Hematopoietic multipotent progenitor cell treated with erythropoietin and hydrocortisone succinate and interleukin-3 and kit ligand, for 6 days (in vitro differentiated cells): ENCODE measurements around the gene EGFLAM.

Source experiments
- DNase-seq: peaks from one replicate; pipeline ENCODE4 v3.0.0-alpha.2; 2015

EGFLAM gene

DNA sequence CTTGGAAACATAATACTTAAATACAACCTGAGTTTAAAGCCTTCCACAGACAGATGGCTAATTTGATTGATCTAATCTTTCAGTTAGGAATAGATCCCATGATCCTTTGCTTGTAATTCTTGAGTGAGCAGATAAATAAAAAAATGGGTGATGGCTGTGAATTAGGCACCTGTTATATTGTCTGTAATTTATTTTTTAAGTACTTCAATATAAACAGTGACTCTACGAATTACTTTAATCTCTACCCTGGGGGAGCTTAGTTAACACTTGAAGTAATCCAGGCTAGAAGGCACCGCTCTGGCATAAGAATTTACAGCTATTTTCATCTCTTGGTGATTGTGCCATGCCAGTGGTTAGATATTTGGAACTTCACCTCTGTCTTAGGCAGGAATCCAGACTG is 9.0 kb downstream of the EGFLAM start:
- DNase-seq, result no peak

GRCh38 chr5:38273626-38274025 is 15.3 kb downstream of the EGFLAM start:
- DNase-seq, result no peak

DNA sequence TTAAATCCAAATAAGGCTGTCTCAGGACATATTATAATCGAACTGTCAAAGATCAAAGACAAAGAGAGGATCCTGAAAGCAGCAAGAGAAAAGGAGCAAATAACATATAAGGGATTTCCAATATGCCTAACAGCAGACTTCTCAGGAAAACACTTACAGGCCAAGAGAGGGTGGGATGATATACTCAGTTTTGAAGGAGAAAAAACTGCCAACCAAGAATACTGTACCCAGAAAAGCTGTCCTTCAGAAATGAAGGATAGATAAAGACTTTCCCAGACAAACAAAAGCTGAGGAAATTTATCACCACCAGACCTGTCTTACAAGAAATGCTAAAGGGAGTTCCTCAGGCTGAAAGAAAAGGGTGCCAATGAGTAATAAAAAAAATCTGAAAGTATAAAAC is 16.0 kb downstream of the EGFLAM start:
- DNase-seq, result no peak

DNA sequence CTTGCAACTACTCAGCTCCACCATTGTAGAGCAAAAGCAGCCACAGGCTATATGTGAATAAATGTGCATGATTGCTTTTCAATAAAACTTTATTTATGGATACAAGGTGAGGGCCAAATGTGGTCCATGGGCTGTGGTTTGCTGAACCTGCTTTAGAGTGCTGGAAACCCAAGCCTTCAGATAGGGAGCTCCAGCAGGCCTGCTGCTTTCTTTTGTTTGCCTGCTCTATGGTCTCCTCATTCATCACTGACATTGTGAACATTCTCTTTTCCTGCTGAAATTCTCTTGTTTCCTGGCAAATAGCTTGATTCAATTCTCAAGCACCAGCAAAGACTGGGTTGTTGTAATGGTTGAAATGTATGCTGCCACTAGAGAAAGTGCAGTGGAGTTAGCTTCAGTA is 26.0 kb downstream of the EGFLAM start:
- DNase-seq, result no peak

DNA sequence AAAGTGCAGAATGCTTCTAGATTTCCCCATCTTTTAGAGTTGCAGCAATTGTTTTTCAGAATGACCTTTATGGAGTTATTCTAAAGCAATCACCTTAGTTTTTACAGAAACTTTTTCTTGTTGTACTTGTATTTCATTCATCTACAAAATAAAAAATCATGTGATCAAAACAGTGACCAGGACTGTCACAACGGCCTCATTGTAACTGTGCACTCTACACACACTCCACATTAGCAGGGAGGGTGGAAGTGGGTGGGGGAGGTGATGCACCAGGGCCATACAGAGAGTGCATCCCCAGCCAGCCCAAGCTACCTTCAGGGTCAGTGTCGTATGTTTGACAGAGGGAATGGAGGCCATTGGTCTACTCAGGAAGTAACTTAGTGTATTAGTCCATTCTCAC is 26.9 kb downstream of the EGFLAM start:
- no peak for DNase-seq

GRCh38 chr5:38286002-38286401 is 27.6 kb downstream of the EGFLAM start:
- no peak for DNase-seq

DNA sequence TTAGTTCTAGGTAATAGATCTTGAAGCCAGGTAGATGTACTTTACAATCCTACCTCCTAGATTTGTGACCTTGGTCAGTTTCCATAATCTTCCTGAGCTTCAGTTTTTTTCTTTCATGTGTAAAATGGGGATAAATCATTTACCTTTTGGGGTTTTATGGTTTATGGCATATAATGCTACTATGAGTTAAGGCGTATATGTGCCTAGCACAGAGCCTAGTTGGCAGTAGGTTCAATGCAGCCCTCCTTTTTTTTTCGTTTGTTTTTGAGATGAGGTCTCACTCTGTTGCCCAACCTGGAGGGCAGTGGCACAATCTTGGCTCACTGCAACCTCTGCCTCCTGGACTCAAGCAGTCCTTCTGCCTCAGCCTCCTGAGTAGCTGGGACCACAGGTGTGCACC is 28.8 kb downstream of the EGFLAM start:
- no peak for DNase-seq

DNA sequence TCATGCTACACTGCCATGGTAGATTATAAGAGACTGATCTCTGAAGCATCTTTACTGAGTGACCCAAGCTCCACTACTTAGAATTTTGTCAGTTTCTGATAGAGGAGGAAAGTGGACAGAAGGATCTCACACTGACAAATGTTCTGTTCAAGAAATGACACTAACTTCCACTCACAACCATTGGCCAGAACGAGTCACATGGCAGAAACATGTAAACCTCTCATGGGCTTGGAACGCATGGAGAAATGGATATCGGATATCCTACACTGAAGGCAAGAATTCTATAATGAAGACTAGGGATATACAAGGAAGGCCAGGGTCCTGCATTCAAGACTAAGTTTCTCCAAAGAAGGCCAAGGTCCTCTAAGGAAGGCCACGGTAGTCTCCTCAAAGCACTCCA is 31.1 kb downstream of the EGFLAM start:
- no peak for DNase-seq

DNA sequence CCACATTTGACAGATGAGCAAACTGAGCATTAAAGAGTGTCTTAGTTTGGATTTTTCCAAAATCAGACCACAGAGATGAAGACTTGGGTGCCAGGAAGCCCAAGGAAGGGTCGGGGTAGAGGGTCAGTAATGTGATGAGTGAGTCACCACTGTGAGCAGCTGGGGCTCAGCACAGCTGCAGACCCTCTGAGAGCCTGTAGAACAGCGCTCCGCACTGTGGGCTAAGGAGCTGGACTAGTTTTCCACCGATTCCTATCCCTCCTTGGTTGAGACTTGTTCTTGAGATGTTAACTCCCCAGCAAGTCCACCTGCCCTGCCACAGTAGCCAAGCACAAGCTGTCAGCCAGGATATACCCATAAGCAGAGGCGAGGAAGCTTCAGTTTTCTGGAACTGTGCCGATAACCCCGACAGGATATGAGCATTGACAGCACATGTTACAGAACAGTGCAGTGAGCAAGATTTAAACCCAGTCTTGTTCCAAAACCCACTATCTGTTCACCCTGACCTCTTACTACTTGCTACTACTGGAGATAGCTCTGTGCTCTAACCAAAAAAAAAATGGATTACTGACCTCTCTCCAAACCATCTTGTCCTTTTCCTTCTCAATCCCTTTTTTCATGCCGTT is 31.8 kb downstream of the EGFLAM start:
- no peak for DNase-seq

GRCh38 chr5:38291355-38291754 is 33.0 kb downstream of the EGFLAM start:
- DNase-seq, result no peak

GRCh38 chr5:38292228-38292627 is 33.9 kb downstream of the EGFLAM start:
- no peak for DNase-seq

DNA sequence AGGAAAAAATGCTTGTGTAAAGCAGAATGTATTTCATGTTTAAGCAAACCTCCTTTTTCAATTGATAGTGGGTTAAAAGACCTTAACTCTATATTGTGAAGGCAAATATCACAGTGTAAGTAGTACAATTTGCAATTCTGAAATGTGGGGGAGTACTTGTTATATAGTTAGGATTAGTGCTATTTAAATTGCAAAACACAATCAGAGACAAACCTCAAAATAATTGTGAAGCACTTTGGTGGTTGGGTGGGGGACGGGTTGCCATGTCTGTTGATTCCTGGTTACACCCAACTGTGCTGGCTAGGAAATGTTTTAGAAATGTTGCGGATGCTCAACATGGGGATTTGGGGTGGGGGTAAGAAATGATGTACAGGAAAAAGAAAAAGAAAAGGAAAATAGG is 37.4 kb downstream of the EGFLAM start:
- DNase-seq, result no peak

DNA sequence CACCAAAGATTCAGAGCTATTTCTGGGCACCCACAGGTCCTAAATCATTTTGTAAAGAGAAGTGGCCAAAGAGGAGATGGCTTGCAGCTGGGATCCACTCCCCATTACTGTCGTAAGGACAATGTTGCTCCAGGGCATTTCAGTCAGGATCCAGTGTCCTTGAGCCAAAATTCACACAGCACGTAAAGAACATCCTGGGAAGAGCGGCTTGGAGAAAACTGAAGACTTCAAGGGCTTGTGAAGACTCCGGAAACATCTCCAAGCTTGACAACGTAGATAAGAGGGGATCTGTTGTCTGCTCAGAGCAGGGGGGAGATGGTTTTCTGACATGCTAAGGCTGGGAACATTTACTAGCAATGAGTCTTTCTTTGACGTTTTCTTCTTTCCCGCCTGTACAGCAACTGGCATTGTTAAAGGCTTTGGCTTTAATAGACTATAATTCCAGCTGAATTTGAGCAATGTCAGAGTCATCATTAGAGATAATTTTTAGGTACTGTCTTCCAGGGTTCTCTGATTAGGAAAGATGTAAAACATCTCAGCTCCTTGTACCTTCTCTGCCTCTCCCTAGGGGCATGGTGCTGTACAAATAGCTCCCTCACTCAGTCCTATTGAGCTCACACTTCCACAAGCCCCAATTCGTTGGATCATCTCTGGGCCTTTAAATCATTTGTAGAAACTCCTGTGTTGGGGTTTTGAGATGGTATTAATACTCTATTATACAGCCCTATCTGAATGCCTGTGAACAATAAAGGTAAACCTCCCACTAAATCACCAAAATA is 39.7 kb downstream of the EGFLAM start:
- DNase-seq, result no peak

DNA sequence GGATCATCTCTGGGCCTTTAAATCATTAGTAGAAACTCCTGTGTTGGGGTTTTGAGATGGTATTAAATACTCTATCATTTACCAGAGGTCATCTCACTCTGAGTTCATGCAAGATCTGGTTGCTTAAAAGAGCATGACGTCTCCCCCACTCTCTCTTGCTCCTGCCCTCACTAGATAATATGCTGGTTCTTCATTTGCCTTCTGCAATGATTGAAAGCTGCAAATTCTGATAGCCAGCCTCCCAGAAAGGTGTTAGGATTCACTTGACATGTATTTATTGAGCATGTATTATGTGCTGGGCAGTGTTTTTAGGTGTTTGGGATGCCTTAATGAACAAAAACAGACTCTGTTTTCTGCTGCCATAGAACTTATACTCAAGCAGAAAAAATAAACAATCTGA is 41.2 kb downstream of the EGFLAM start:
- DNase-seq, result no peak

GRCh38 chr5:38305148-38305547 is 46.8 kb downstream of the EGFLAM start:
- DNase-seq, result no peak

- no peak for DNase-seq
These were observed 49.5 kb downstream of the EGFLAM start for GRCh38 chr5:38307845-38308244.

- DNase-seq, result no peak
These were observed 58.3 kb downstream of the EGFLAM start for GRCh38 chr5:38316544-38317224.

GRCh38 chr5:38317868-38318267 is 59.5 kb downstream of the EGFLAM start:
- DNase-seq, result no peak

GRCh38 chr5:38319491-38319890 is 61.1 kb downstream of the EGFLAM start:
- DNase-seq, result no peak

DNA sequence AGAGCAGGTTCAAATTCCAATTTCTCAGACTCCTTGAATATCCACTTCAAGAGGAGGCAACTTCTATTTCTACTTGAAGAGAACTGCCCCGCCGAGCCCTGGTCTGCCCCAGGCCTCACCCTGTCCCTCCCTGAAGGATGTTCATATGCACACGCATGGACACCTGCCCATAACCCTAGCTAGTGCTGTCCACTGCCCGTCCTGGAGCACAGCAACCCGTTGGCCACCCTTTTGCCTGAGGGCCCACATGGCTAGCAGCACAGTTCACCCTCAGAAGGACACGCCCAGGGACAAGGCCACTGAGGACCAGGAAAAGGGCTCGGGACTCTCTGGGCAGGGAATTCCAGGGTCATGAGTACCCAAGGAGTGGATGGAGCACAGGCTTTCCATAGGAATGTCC is 63.6 kb downstream of the EGFLAM start:
- DNase-seq, result no peak

DNA sequence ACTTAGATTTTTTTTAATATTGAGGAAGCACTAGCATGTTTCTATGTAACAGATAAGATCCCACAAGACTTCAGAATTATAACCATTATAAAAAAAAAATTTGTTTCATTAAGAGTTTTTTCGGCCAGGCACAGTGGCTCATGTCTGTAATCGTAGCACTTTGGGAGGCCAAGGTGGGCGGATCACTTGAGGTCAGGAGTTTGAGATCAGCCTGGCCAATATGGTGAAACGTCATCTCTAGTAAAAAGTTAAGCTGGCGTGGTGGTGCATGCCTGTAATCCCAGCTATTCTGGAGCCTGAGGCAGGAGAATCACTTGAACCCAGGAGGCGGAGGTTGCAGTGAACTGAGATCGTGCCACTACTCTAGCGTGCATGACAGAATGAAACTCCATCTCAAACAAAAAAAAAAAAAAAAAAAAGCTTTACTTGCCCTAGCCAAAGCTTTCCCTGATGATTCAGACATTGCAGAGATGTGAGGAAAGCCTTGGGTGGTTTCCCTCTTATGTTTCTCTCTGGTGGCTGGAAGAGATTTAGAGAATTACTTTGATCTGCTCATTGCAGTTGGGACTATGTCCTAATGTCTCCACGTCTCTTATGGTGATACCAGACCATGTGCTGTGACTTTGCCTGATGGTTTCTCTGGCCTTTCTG is 65.4 kb downstream of the EGFLAM start:
- no peak for DNase-seq

DNA sequence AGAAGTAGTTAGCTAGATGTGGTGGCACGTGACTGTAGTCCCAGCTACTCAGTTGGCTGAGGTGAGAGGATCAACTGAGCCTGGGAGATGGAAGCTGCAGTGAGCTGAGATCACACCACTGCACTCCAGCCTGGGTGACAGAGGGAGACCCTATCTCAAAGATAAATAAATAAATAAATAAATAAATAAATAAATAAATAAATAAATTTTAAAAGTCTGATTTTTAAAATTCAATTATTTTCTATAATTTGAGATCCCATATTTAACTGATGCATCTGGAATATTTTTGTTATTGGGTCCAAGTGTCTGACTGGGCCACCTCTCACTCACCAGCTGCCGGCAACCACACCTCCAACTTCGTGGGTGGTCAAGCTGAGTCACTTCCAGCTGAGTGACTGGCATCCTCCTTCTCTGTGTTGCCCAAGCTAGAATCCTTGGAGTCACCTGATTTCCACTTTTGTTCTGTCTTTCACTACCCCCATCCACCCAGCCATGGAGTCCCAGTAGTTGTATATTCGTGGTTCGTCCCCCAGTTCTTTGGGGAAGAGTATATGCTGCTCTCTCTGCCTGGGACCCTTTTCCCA is 70.9 kb downstream of the EGFLAM start:
- no peak for DNase-seq

- DNase-seq, result no peak
These were observed 71.8 kb downstream of the EGFLAM start for GRCh38 chr5:38330207-38330606.
